ENCODE data around the gene CKAP2L. TPM values are rescaled to one million over a fixed set of nuclear protein-coding genes. Genes with fewer than 3 reads are reported as not detected.

The CKAP2L gene
- total and polyA plus RNA-seq, 9 of the 15 experiments (the other 6 are each of a cell fraction or from before 2014, with no cell fraction given): 10.4 to 21.9 (median 14.2) TPM

- TF ChIP-seq E2F8 (IDR thresholded peaks at IDR 0.05; ENCODE audit: low read depth, partially characterized antibody) (no peak), GATAD2A (IDR thresholded peaks at IDR 0.05) (no peak), HLTF (IDR thresholded peaks at IDR 0.05) (no peak), ZNF512 (tag; IDR thresholded peaks at IDR 0.05) (no peak), ZNF311 (CRISPR knock-in tag; IDR thresholded peaks at IDR 0.05) (no peak), SAP30 (IDR thresholded peaks at IDR 0.05; ENCODE audit: borderline replicate concordance, insufficient read depth, low read depth, low read length, poor library complexity, severe bottlenecking) (no peak), ZEB2 (IDR thresholded peaks at IDR 0.05) (no peak), NKRF (IDR thresholded peaks at IDR 0.05; ENCODE audit: borderline replicate concordance) (no peak), CTBP1 (IDR thresholded peaks at IDR 0.05; ENCODE audit: borderline replicate concordance) (peak; percentile 87), RNF2 (IDR thresholded peaks at IDR 0.05) (no peak), CTCF (IDR thresholded peaks at IDR 0.05 in 2 of 3, conservative IDR thresholded peaks at IDR 0.05 in 1 of 3; ENCODE audit: insufficient read depth in 2 of 3, low read depth in 1 of 3, low read length in 3 of 3) (peak; percentile 92 to 93 (median 93)), RREB1 (CRISPR knock-in tag; IDR thresholded peaks at IDR 0.05) (peak; percentile 78; the same call in 1 of the 2 replicates)
These were observed 14.5 kb downstream of the CKAP2L start (continued) for GRCh38 chr2:112749755-112750559.
